Mesenchymal stem cell (in vitro differentiated cells and primary cell): ENCODE data around the gene VAV2.

Experiments used
- DNase-seq: peaks from one replicate; pipeline ENCODE4 v3.0.0-alpha.2; 2013
- H2AFZ ChIP-seq: one replicate; pipeline ENCODE4 v1.6.1; 2013; ENCODE audit warnings: low read depth, mild to moderate bottlenecking, control low read depth, inconsistent platforms, low read length, moderate library complexity
- H2AK5ac ChIP-seq: 2 replicates; pipeline ENCODE4 v1.6.1; 2013; ENCODE audit warnings: low read length, moderate library complexity, mild to moderate bottlenecking, inconsistent platforms; ENCODE audit not compliant: severe bottlenecking
- H2BK120ac ChIP-seq: one replicate; pipeline ENCODE4 v1.6.1; 2013; ENCODE audit warnings: low read depth, mild to moderate bottlenecking, inconsistent platforms, low read length, moderate library complexity
- H2BK12ac ChIP-seq, 2 experiments: one replicate each; pipeline ENCODE4 v1.6.1; 2013; ENCODE audit warnings: inconsistent platforms in 2 of 2, low read length in 2 of 2, mild to moderate bottlenecking in 2 of 2, moderate library complexity in 2 of 2, control low read depth in 1 of 2
- H2BK15ac ChIP-seq: one replicate; pipeline ENCODE4 v1.6.1; 2013; ENCODE audit warnings: mild to moderate bottlenecking, low read depth, inconsistent platforms; ENCODE audit not compliant: poor library complexity, severe bottlenecking
- H2BK5ac ChIP-seq: 2 replicates; pipeline ENCODE4 v1.6.1; 2013; ENCODE audit warnings: low read depth, mild to moderate bottlenecking, low read length, control low read depth, inconsistent platforms; ENCODE audit not compliant: poor library complexity, severe bottlenecking
- H3K14ac ChIP-seq, 2 experiments: one replicate each; pipeline ENCODE4 v1.6.1; 2013; ENCODE audit warnings: inconsistent platforms in 2 of 2, low read length in 2 of 2, control low read depth in 1 of 2, mild to moderate bottlenecking in 1 of 2, moderate library complexity in 1 of 2
- H3K18ac ChIP-seq, 2 experiments: one replicate each; pipeline ENCODE4 v1.6.1; 2013; ENCODE audit warnings: inconsistent platforms in 2 of 2, low read length in 2 of 2, control low read depth in 1 of 2, low read depth in 1 of 2, mild to moderate bottlenecking in 1 of 2
- H3K23ac ChIP-seq, 2 experiments: one replicate each; pipeline ENCODE4 v1.6.1; 2013; ENCODE audit warnings: inconsistent platforms in 2 of 2, low read length in 2 of 2, mild to moderate bottlenecking in 2 of 2, moderate library complexity in 2 of 2, control low read depth in 1 of 2
- H3K27ac ChIP-seq: 2 replicates; pipeline ENCODE4 v1.5.1; 2013; ENCODE audit warnings: mild to moderate bottlenecking, moderate library complexity, low read length, control low read depth, inconsistent platforms; ENCODE audit not compliant: poor library complexity, severe bottlenecking
- H3K27me3 ChIP-seq, 2 experiments: 2 replicates each; pipeline versions ENCODE4 v1.6.1 to v1.7.0; 2013; ENCODE audit warnings: low read length in 2 of 2, mild to moderate bottlenecking in 2 of 2, moderate library complexity in 2 of 2, control low read depth in 1 of 2, inconsistent platforms in 1 of 2; ENCODE audit not compliant: control insufficient read depth in 1 of 2, insufficient read depth in 1 of 2
- H3K36me3 ChIP-seq, 2 experiments: 2 replicates each; pipeline versions ENCODE4 v1.6.1 to v1.7.0; 2013; ENCODE audit warnings: low read length in 2 of 2, control low read depth in 1 of 2, inconsistent platforms in 1 of 2, low read depth in 1 of 2, mild to moderate bottlenecking in 1 of 2; ENCODE audit not compliant: insufficient read depth in 2 of 2, control insufficient read depth in 1 of 2
- H3K4ac ChIP-seq, 2 experiments: one replicate each; pipeline ENCODE4 v1.6.1; 2013; ENCODE audit warnings: inconsistent platforms in 2 of 2, low read length in 2 of 2, mild to moderate bottlenecking in 2 of 2, moderate library complexity in 2 of 2, control low read depth in 1 of 2, low read depth in 1 of 2
- H3K4me1 ChIP-seq: 2 replicates; pipeline ENCODE4 v1.6.1; 2013; ENCODE audit warnings: low read depth, low read length, control low read depth; ENCODE audit not compliant: control insufficient read depth, insufficient read depth
- H3K4me2 ChIP-seq: 2 replicates; pipeline ENCODE4 v1.6.1; 2013; ENCODE audit warnings: low read length, mild to moderate bottlenecking, inconsistent platforms; ENCODE audit not compliant: poor library complexity, severe bottlenecking
- H3K4me3 ChIP-seq, 2 experiments: 2 replicates each; pipeline versions ENCODE4 v1.5.1 to v1.7.0; 2013; ENCODE audit warnings: low read length in 2 of 2, mild to moderate bottlenecking in 2 of 2, control low read depth in 1 of 2, low read depth in 1 of 2; ENCODE audit not compliant: insufficient read depth in 1 of 2
- H3K79me1 ChIP-seq: replicated peaks from 2 replicates; pipeline ENCODE4 v1.6.1; 2013; ENCODE audit warnings: mild to moderate bottlenecking, control low read depth, low read length, inconsistent platforms; ENCODE audit not compliant: poor library complexity, severe bottlenecking
- H3K9ac ChIP-seq: 2 replicates; pipeline ENCODE4 v1.7.0; 2013; ENCODE audit warnings: mild to moderate bottlenecking, low read length, moderate library complexity
- H3K9me3 ChIP-seq: 2 replicates; pipeline ENCODE4 v1.7.0; 2013; ENCODE audit warnings: mild to moderate bottlenecking, low read length; ENCODE audit not compliant: control insufficient read depth
- H4K8ac ChIP-seq: one replicate; pipeline ENCODE4 v1.6.1; 2013; ENCODE audit warnings: inconsistent platforms, mild to moderate bottlenecking, low read length, moderate library complexity
- H4K91ac ChIP-seq: one replicate; pipeline ENCODE4 v1.6.1; 2013; ENCODE audit warnings: mild to moderate bottlenecking, low read length, inconsistent platforms
- WGBS: methylation state at CpG from one replicate; pipeline ENCODE4 v1.1.7; 2013; ENCODE audit warnings: mixed read lengths; 5-methylcytosine and 5-hydroxymethylcytosine counted together

VAV2 gene

GRCh38 chr9:133979273-133979920, 12.7 kb downstream of the VAV2 start:
- Histone ChIP-seq H2BK120ac (no peak overlapping the region), H3K4me3 (peak overlapping the region in 1 of 2 experiments; percentile 69), H3K18ac (peak overlapping the region; percentile 68 to 73), H3K9ac (peak overlapping the region; percentile 68), H2BK15ac (no peak overlapping the region), H3K23ac (peak overlapping the region in 1 of 2 experiments; percentile 38), H3K27me3 (no peaks in the 10 kb centered on the region), H3K9me3 (no peaks in the 10 kb centered on the region), H2AK5ac (no peak overlapping the region), H2AFZ (no peak overlapping the region), H3K79me1 (peaks cover 3% of the 10 kb centered on the region), H4K8ac (peak overlapping the region; percentile 60), H3K27ac (peak overlapping the region; percentile 66), H2BK12ac (no peak overlapping the region), H3K36me3 (peaks cover 0 to 64% of the 10 kb centered on the region in 2 experiments), H3K14ac (no peak overlapping the region), H3K4ac (peak overlapping the region; percentile 20 to 30), H2BK5ac (no peak overlapping the region), H3K4me2 (peak overlapping the region; percentile 51), H3K4me1 (peaks cover 76% of the 10 kb centered on the region), H4K91ac (peak overlapping the region; percentile 28)
- peak; percentile 48 for DNase-seq
- 42% methylated on average over 37 of the region's 37 CpGs for WGBS

- Histone ChIP-seq H4K8ac (peak overlapping the region; percentile 60), H3K9me3 (no peaks in the 10 kb centered on the region), H2BK12ac (peak overlapping the region in 1 of 2 experiments; percentile 53), H2BK5ac (no peak overlapping the region), H3K4me1 (peaks cover 81% of the 10 kb centered on the region), H4K91ac (no peak overlapping the region), H2AFZ (no peak overlapping the region), H3K9ac (peak overlapping the region; percentile 68), H3K36me3 (peaks cover 0 to 67% of the 10 kb centered on the region in 2 experiments), H3K4me3 (peak overlapping the region in 1 of 2 experiments; percentile 69), H2BK120ac (no peak overlapping the region), H3K4ac (no peak overlapping the region), H3K79me1 (peaks cover 3% of the 10 kb centered on the region), H2BK15ac (no peak overlapping the region), H3K4me2 (peak overlapping the region; percentile 51), H3K27ac (peak overlapping the region; percentile 66), H3K14ac (no peak overlapping the region), H3K23ac (no peak overlapping the region), H3K18ac (peak overlapping the region; percentile 29 to 61), H2AK5ac (no peak overlapping the region), H3K27me3 (no peaks in the 10 kb centered on the region)
- DNase-seq = no peak
- 91% methylated on average over 16 of the region's 16 CpGs for WGBS
These were observed 13.2 kb downstream of the VAV2 start for GRCh38 chr9:133978899-133979272.

GRCh38 chr9:133978226-133978898, 13.8 kb downstream of the VAV2 start:
- peaks cover 3% of the 10 kb centered on the region for H3K79me1 ChIP-seq
- H3K27ac ChIP-seq = no peak overlapping the region
- H3K4me1 ChIP-seq = peaks cover 85% of the 10 kb centered on the region
- no peak overlapping the region for H2AK5ac ChIP-seq
- no peaks in the 10 kb centered on the region for H3K9me3 ChIP-seq
- H3K9ac ChIP-seq = peak overlapping the region; percentile 68
- no peak overlapping the region for H2BK120ac ChIP-seq
- H4K8ac ChIP-seq = no peak overlapping the region
- H3K27me3 ChIP-seq = no peaks in the 10 kb centered on the region
- H3K23ac ChIP-seq = no peak overlapping the region
- no peak overlapping the region for H2BK15ac ChIP-seq
- 86% methylated on average over 8 of the region's 13 CpGs for WGBS
- no peak overlapping the region for H3K14ac ChIP-seq
- no peak for DNase-seq
- H3K36me3 ChIP-seq = peaks cover 0 to 69% of the 10 kb centered on the region in 2 experiments
- H2AFZ ChIP-seq = no peak overlapping the region
- no peak overlapping the region for H3K18ac ChIP-seq
- H2BK12ac ChIP-seq = peak overlapping the region in 1 of 2 experiments; percentile 29
- H3K4me2 ChIP-seq = no peak overlapping the region
- no peak overlapping the region for H3K4me3 ChIP-seq
- H2BK5ac ChIP-seq = no peak overlapping the region
- H3K4ac ChIP-seq = no peak overlapping the region
- no peak overlapping the region for H4K91ac ChIP-seq

GRCh38 chr9:133977421-133978201, 14.5 kb downstream of the VAV2 start:
- Histone ChIP-seq H3K27me3 (no peaks in the 10 kb centered on the region), H3K14ac (no peak overlapping the region), H2AFZ (no peak overlapping the region), H3K4me1 (peaks cover 84% of the 10 kb centered on the region), H3K4me3 (no peak overlapping the region), H3K23ac (no peak overlapping the region), H2BK15ac (no peak overlapping the region), H3K27ac (no peak overlapping the region), H3K9me3 (no peaks in the 10 kb centered on the region), H4K8ac (no peak overlapping the region), H3K9ac (no peak overlapping the region), H3K18ac (no peak overlapping the region), H2BK120ac (no peak overlapping the region), H2BK5ac (no peak overlapping the region), H3K79me1 (peaks cover 3% of the 10 kb centered on the region), H4K91ac (peak overlapping the region; percentile 35), H3K4ac (no peak overlapping the region), H2BK12ac (peak overlapping the region in 1 of 2 experiments; percentile 29), H3K4me2 (no peak overlapping the region), H2AK5ac (no peak overlapping the region), H3K36me3 (peaks cover 0 to 62% of the 10 kb centered on the region in 2 experiments)
- DNase-seq = no peak
- 95% methylated on average over 26 of the region's 26 CpGs for WGBS
